HEK293 (cell line): ENCODE data around the gene BRD3.

Source experiments
- ATF2 ChIP-seq: fragments of 450-650 bp; formaldehyde crosslinking; IDR thresholded peaks from 2 replicates; pipeline ENCODE4 v1.5.1; 2016; ENCODE audit warnings: missing biosample characterization, missing genetic modification characterization, low read depth
- TF ChIP-seq, protein P1 (sequence below): fragments of 450-650 bp; formaldehyde crosslinking; IDR thresholded peaks from 2 replicates; pipeline ENCODE4 v1.5.1; 2016; ENCODE audit warnings: missing biosample characterization, missing genetic modification characterization

GRCh38 chr9:134037641-134038040 is 30.2 kb downstream of the BRD3 start:
- no peak for TF ChIP-seq ATF2 (tag by site-specific recombination)
- TF ChIP-seq, protein P1, sequence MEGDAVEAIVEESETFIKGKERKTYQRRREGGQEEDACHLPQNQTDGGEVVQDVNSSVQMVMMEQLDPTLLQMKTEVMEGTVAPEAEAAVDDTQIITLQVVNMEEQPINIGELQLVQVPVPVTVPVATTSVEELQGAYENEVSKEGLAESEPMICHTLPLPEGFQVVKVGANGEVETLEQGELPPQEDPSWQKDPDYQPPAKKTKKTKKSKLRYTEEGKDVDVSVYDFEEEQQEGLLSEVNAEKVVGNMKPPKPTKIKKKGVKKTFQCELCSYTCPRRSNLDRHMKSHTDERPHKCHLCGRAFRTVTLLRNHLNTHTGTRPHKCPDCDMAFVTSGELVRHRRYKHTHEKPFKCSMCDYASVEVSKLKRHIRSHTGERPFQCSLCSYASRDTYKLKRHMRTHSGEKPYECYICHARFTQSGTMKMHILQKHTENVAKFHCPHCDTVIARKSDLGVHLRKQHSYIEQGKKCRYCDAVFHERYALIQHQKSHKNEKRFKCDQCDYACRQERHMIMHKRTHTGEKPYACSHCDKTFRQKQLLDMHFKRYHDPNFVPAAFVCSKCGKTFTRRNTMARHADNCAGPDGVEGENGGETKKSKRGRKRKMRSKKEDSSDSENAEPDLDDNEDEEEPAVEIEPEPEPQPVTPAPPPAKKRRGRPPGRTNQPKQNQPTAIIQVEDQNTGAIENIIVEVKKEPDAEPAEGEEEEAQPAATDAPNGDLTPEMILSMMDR (tag by site-specific recombination) = no peak
